Astrocyte of the hippocampus (primary cell): ENCODE data around the gene ODF4.
"Not testable (repeated sequence)": the region's sequence is repeated elsewhere in the genome, so short reads cannot be mapped to it uniquely, and the experiment has no call there.

Experiments used
- DNase-seq: peaks from one replicate; pipeline ENCODE4 v3.0.0; 2011; ENCODE audit warnings: low read depth, low spot score

The ODF4 gene

GRCh38 chr17:8326511-8327302 is 12.9 kb upstream of the ODF4 start:
- peak; percentile 56 for DNase-seq

GRCh38 chr17:8327303-8327649 is 12.4 kb upstream of the ODF4 start:
- DNase-seq, result no peak

GRCh38 chr17:8332128-8332527 is 7.5 kb upstream of the ODF4 start:
- no peak for DNase-seq

GRCh38 chr17:8332688-8333087 is 7.0 kb upstream of the ODF4 start:
- DNase-seq, result no peak

- DNase-seq, result no peak
Measured at GRCh38 chr17:8333281-8333680, 6.4 kb upstream of the ODF4 start.

GRCh38 chr17:8337802-8338752 is 1.6 kb upstream of the ODF4 start:
- DNase-seq, result no peak

GRCh38 chr17:8338753-8339140 is 893 bp upstream of the ODF4 start:
- no peak for DNase-seq

GRCh38 chr17:8341456-8341855 is 1.8 kb downstream of the ODF4 start:
- no peak for DNase-seq

GRCh38 chr17:8345052-8345690 is 5.5 kb downstream of the ODF4 start:
- DNase-seq, result no peak

GRCh38 chr17:8345951-8346665 is 6.5 kb downstream of the ODF4 start:
- DNase-seq, result no peak

- DNase-seq, result not testable (repeated sequence)
Measured at GRCh38 chr17:8347001-8347400, 7.4 kb downstream of the ODF4 start.

- DNase-seq, result no peak
Measured at GRCh38 chr17:8350339-8350738, 10.7 kb downstream of the ODF4 start.

- no peak for DNase-seq
Measured at GRCh38 chr17:8353736-8354135, 14.1 kb downstream of the ODF4 start.

- DNase-seq, result peak; percentile 46
Measured at GRCh38 chr17:8354236-8354635, 14.6 kb downstream of the ODF4 start.

GRCh38 chr17:8357910-8358309 is 18.3 kb downstream of the ODF4 start:
- no peak for DNase-seq

GRCh38 chr17:8359769-8360168 is 20.1 kb downstream of the ODF4 start:
- DNase-seq, result peak; percentile 29

GRCh38 chr17:8360260-8360659 is 20.6 kb downstream of the ODF4 start:
- DNase-seq, result no peak

GRCh38 chr17:8360751-8361150 is 21.1 kb downstream of the ODF4 start:
- DNase-seq, result peak; percentile 34

GRCh38 chr17:8362651-8363332 is 23.2 kb downstream of the ODF4 start:
- peak; percentile 59 for DNase-seq

- peak; percentile 69 for DNase-seq
Measured at GRCh38 chr17:8365143-8365542, 25.5 kb downstream of the ODF4 start.

GRCh38 chr17:8366231-8366630 is 26.6 kb downstream of the ODF4 start:
- peak; percentile 69 for DNase-seq
